Activated CD8-positive, alpha-beta T cell treated with anti-CD3 and anti-CD28 coated beads for 36 hours (primary cell): ENCODE data around the gene SIN3B. TPM values are rescaled to one million over a fixed set of nuclear protein-coding genes. Genes with fewer than 3 reads are reported as not detected.

Experiments
- ATAC-seq: fragments of 200-7000 bp; cut with Tn5 transposase; one replicate; pipeline ENCODE4 v1.10.0; 2021; ENCODE audit warnings: mild to moderate bottlenecking, moderate library complexity
- CTCF ChIA-PET: fragments of 350-600 bp; sonication (Branson Sonifier 250); formaldehyde crosslinking; loops from one replicate; lab custom pipeline; 2021; ENCODE audit warnings: antibody characterized with exemption; lab: Charles Lee
- POLR2A ChIA-PET: fragments of 350-600 bp; sonication (Branson Sonifier 250); formaldehyde crosslinking; loops from one replicate; lab custom pipeline; 2021; ENCODE audit warnings: antibody characterized with exemption; lab: Charles Lee
- DNase-seq: peaks from one replicate; pipeline ENCODE4 v3.0.0-alpha.2; 2020
- H3K27ac Mint-ChIP-seq: one replicate; pipeline ENCODE4 v1.8.0; 2021; ENCODE audit warnings: mild to moderate bottlenecking, mixed read lengths
- H3K27me3 Mint-ChIP-seq: one replicate; pipeline ENCODE4 v1.8.0; 2021; ENCODE audit warnings: mixed read lengths
- H3K36me3 Mint-ChIP-seq: one replicate; pipeline ENCODE4 v1.8.0; 2021; ENCODE audit warnings: low read depth, mixed read lengths
- H3K4me1 Mint-ChIP-seq: one replicate; pipeline ENCODE4 v1.8.0; 2021; ENCODE audit warnings: low read depth, mixed read lengths
- H3K4me3 Mint-ChIP-seq: one replicate; pipeline ENCODE4 v1.8.0; 2021; ENCODE audit warnings: mild to moderate bottlenecking, moderate library complexity, mixed read lengths
- H3K9me3 Mint-ChIP-seq: one replicate; pipeline ENCODE4 v1.8.0; 2021; ENCODE audit warnings: mixed read lengths
- intact Hi-C: fragments of 100-400 bp; cut with micrococcal nuclease; formaldehyde crosslinking; loops from one replicate; pipeline ENCODE4 v1.10.0; 2022
- total RNA-seq, 2 experiments: library from RNA; stranded (reverse); gene quantifications; one replicate each; pipeline ENCODE4 v1.2.3, GENCODE V29; 2021
- TF ChIP-seq, protein P1 (sequence below): fragments of 200-600 bp; IDR thresholded peaks from one replicate; pipeline ENCODE4 v1.8.0; 2022; ENCODE audit warnings: antibody characterized with exemption, mild to moderate bottlenecking

Gene SIN3B
- total RNA-seq, 2 experiments from 2014 or later, result 27.6 to 31.6 TPM

- ChIA-PET POLR2A (no interaction called here), CTCF (no interaction called here)
- Mint-ChIP-seq H3K4me1 (peaks cover 11% of the 10 kb centered on the region), H3K27ac (no peak overlapping the region), H3K27me3 (peaks cover 53% of the 10 kb centered on the region), H3K9me3 (no peaks in the 10 kb centered on the region), H3K36me3 (no peaks in the 10 kb centered on the region), H3K4me3 (no peak overlapping the region)
- TF ChIP-seq, protein P1, sequence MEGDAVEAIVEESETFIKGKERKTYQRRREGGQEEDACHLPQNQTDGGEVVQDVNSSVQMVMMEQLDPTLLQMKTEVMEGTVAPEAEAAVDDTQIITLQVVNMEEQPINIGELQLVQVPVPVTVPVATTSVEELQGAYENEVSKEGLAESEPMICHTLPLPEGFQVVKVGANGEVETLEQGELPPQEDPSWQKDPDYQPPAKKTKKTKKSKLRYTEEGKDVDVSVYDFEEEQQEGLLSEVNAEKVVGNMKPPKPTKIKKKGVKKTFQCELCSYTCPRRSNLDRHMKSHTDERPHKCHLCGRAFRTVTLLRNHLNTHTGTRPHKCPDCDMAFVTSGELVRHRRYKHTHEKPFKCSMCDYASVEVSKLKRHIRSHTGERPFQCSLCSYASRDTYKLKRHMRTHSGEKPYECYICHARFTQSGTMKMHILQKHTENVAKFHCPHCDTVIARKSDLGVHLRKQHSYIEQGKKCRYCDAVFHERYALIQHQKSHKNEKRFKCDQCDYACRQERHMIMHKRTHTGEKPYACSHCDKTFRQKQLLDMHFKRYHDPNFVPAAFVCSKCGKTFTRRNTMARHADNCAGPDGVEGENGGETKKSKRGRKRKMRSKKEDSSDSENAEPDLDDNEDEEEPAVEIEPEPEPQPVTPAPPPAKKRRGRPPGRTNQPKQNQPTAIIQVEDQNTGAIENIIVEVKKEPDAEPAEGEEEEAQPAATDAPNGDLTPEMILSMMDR, result no peak
- ATAC-seq, result no peak
- no peak for DNase-seq
- intact Hi-C loops, result loop anchor here (10.0 kb wide), 1 partner anchor 117 kb away; no protein-coding TSS in a partner anchor
Measured at GRCh38 chr19:16891696-16892382, 62.6 kb downstream of the SIN3B start.

DNA sequence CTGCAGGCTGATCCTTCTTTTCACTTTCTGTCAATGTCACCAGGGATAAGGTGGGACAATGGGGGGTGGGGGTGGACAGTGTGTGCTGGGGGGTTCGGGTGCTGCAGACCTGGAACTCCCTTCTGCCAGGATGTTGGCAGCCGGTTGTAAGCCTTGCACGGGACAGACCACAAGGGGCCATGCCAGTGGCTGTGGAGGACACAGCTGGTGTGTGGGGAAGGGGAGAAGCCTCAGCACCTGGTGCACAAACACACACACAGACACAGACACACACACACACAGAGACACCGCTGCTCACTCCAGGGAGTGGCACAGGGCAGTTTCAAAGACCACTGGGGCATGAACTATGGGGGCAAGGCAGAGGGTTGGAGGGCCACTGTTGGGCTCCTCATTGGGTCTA lies 63.2 kb downstream of the SIN3B start:
- no peaks in the 10 kb centered on the region for H3K36me3 Mint-ChIP-seq
- no peak for DNase-seq
- ChIA-PET POLR2A (no interaction called here), CTCF (no interaction called here)
- TF ChIP-seq, protein P1, result no peak
- peaks cover 53% of the 10 kb centered on the region for H3K27me3 Mint-ChIP-seq
- no peaks in the 10 kb centered on the region for H3K9me3 Mint-ChIP-seq
- no peak overlapping the region for H3K4me3 Mint-ChIP-seq
- intact Hi-C loops, result loop anchor here (10.0 kb wide), 1 partner anchor 118 kb away; no protein-coding TSS in a partner anchor
- H3K4me1 Mint-ChIP-seq, result peaks cover 11% of the 10 kb centered on the region
- no peak overlapping the region for H3K27ac Mint-ChIP-seq
- ATAC-seq, result no peak

- Mint-ChIP-seq H3K9me3 (no peaks in the 10 kb centered on the region), H3K27me3 (peaks cover 53% of the 10 kb centered on the region), H3K36me3 (no peaks in the 10 kb centered on the region), H3K4me3 (no peak overlapping the region), H3K4me1 (peaks cover 11% of the 10 kb centered on the region), H3K27ac (no peak overlapping the region)
- no peak for DNase-seq
- TF ChIP-seq, protein P1, result no peak
- ChIA-PET POLR2A (no interaction called here), CTCF (no interaction called here)
- intact Hi-C loops, result loop anchor here (10.0 kb wide), 1 partner anchor 118 kb away; no protein-coding TSS in a partner anchor
- ATAC-seq, result no peak
Measured at GRCh38 chr19:16892868-16893685, 63.9 kb downstream of the SIN3B start.

GRCh38 chr19:16893686-16893989 lies 64.4 kb downstream of the SIN3B start:
- DNase-seq (no peak), ATAC-seq (no peak)
- TF ChIP-seq, protein P1, result no peak
- Mint-ChIP-seq H3K27me3 (peaks cover 59% of the 10 kb centered on the region), H3K36me3 (no peaks in the 10 kb centered on the region), H3K9me3 (no peaks in the 10 kb centered on the region), H3K4me3 (no peak overlapping the region), H3K4me1 (peaks cover 9% of the 10 kb centered on the region), H3K27ac (no peak overlapping the region)
- intact Hi-C loops, result loop anchor here (10.0 kb wide), 1 partner anchor 119 kb away; no protein-coding TSS in a partner anchor
- ChIA-PET CTCF (no interaction called here), POLR2A (no interaction called here)

DNA sequence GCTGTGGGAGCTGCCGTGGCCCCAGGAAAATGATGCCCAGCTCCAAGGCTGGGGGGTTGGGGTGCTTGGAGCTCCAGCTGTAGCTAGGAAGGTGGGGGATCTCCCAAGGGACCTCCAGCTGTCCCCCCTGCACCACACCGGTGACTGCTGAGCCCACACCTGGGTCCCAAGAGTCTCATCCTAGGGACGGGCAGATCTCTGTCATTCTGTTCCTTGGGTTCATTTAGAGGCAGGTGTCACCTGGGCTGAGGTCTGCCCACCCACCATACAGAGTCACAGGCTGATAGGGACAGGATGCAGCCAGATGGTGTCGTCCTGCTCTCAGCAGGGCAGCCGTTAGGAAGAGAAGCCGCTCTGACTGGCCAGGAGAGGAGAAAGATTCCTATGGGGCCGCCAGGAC lies 64.9 kb downstream of the SIN3B start:
- no peaks in the 10 kb centered on the region for H3K36me3 Mint-ChIP-seq
- ATAC-seq, result no peak
- ChIA-PET CTCF (no interaction called here), POLR2A (no interaction called here)
- no peak overlapping the region for H3K4me3 Mint-ChIP-seq
- H3K9me3 Mint-ChIP-seq, result no peaks in the 10 kb centered on the region
- TF ChIP-seq, protein P1, result no peak
- intact Hi-C loops, result loop anchor here (10.0 kb wide), 1 partner anchor 119 kb away; no protein-coding TSS in a partner anchor
- peaks cover 60% of the 10 kb centered on the region for H3K27me3 Mint-ChIP-seq
- peaks cover 6% of the 10 kb centered on the region for H3K4me1 Mint-ChIP-seq
- H3K27ac Mint-ChIP-seq, result no peak overlapping the region
- DNase-seq, result no peak
